Transverse colon (tissue), 4 donors: ENCODE measurements around the gene HIVEP3.

ENCODE experiments used
- EP300 ChIP-seq: sonication (generic); formaldehyde crosslinking; IDR thresholded peaks from one replicate; pipeline ENCODE4 v1.6.1; 2017; ENCODE audit warnings: antibody characterized with exemption, low read depth
- POLR2A ChIP-seq: fragments of 450-650 bp; IDR thresholded peaks from one replicate; pipeline ENCODE4 v1.6.1; 2016; ENCODE audit warnings: antibody characterized with exemption, mild to moderate bottlenecking, moderate library complexity
- POLR2AphosphoS5 ChIP-seq, 3 donors: sonication (generic); formaldehyde crosslinking; IDR thresholded peaks; one replicate each; pipeline ENCODE4 v1.6.1; 2016; ENCODE audit warnings: antibody characterized with exemption in 3 of 3
- TF ChIP-seq, protein P1 (sequence below), 5 experiments: fragments of 200-600 bp in 3 of 5; fragments of 450-650 bp in 2 of 5; sonication (generic) in 3 of 5; IDR thresholded peaks; 1 replicate in 2 of 5; 2 replicates in 3 of 5; pipeline ENCODE4 v1.5.1; 2016 to 2017; ENCODE audit warnings: antibody characterized with exemption in 5 of 5, inconsistent platforms in 3 of 5, mild to moderate bottlenecking in 2 of 5, moderate library complexity in 1 of 5

GRCh38 chr1:41677620-41678019, 241.1 kb downstream of the HIVEP3 start:
- TF ChIP-seq, protein P1, sequence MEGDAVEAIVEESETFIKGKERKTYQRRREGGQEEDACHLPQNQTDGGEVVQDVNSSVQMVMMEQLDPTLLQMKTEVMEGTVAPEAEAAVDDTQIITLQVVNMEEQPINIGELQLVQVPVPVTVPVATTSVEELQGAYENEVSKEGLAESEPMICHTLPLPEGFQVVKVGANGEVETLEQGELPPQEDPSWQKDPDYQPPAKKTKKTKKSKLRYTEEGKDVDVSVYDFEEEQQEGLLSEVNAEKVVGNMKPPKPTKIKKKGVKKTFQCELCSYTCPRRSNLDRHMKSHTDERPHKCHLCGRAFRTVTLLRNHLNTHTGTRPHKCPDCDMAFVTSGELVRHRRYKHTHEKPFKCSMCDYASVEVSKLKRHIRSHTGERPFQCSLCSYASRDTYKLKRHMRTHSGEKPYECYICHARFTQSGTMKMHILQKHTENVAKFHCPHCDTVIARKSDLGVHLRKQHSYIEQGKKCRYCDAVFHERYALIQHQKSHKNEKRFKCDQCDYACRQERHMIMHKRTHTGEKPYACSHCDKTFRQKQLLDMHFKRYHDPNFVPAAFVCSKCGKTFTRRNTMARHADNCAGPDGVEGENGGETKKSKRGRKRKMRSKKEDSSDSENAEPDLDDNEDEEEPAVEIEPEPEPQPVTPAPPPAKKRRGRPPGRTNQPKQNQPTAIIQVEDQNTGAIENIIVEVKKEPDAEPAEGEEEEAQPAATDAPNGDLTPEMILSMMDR (IDR thresholded peaks at IDR 0.05): no peak
- TF ChIP-seq POLR2AphosphoS5 (IDR thresholded peaks at IDR 0.05): no peak
- no peak for TF ChIP-seq POLR2A
- no peak for TF ChIP-seq EP300
